Natural killer cell (primary cell): ENCODE results near the gene TOLLIP. TPM values are rescaled to one million over a fixed set of nuclear protein-coding genes. Genes with fewer than 3 reads are reported as not detected.

ENCODE experiments used
- ATAC-seq, 3 donors: fragments of 150-1000 bp in 2 of 3; fragments of 200-7000 bp in 1 of 3; cut with Tn5 transposase; 1 replicate in 1 of 3; 2 replicates in 2 of 3; pipeline ENCODE4 v1.10.0; 2021; ENCODE audit warnings: mild to moderate bottlenecking in 2 of 3, moderate library complexity in 2 of 3
- DNase-seq, 2 donors: peaks; one replicate each; pipeline versions ENCODE4 v3.0.0 to v3.0.0-alpha.2; 2013 to 2021; ENCODE audit warnings: mixed read lengths in 1 of 2
- H3K27ac ChIP-seq: one replicate; pipeline ENCODE4 v1.5.1; 2013; ENCODE audit warnings: mild to moderate bottlenecking, low read length
- H3K27me3 ChIP-seq: one replicate; pipeline ENCODE4 v1.6.1; 2013; ENCODE audit warnings: low read length; ENCODE audit not compliant: control insufficient read depth, insufficient read depth
- H3K36me3 ChIP-seq: one replicate; pipeline ENCODE4 v1.6.1; 2013; ENCODE audit warnings: low read length; ENCODE audit not compliant: control insufficient read depth, insufficient read depth
- H3K4me1 ChIP-seq: one replicate; pipeline ENCODE4 v1.6.1; 2013; ENCODE audit warnings: low read length; ENCODE audit not compliant: control insufficient read depth, insufficient read depth
- H3K4me3 ChIP-seq: one replicate; pipeline ENCODE4 v1.5.1; 2013; ENCODE audit warnings: low read length
- H3K9me3 ChIP-seq: one replicate; pipeline ENCODE4 v1.6.1; 2013; ENCODE audit warnings: low read length; ENCODE audit not compliant: control insufficient read depth, insufficient read depth
- H3K27ac Mint-ChIP-seq, 2 donors: one replicate each; pipeline ENCODE4 v1.8.0; 2022; ENCODE audit warnings: mild to moderate bottlenecking in 2 of 2, mixed read lengths in 2 of 2, moderate library complexity in 1 of 2
- H3K27me3 Mint-ChIP-seq, 2 donors: one replicate each; pipeline ENCODE4 v1.8.0; 2022; ENCODE audit warnings: low read depth in 2 of 2, mixed read lengths in 2 of 2
- H3K36me3 Mint-ChIP-seq: one replicate; pipeline ENCODE4 v1.8.0; 2022; ENCODE audit warnings: mixed read lengths
- H3K4me1 Mint-ChIP-seq, 2 donors: one replicate each; pipeline ENCODE4 v1.8.0; 2022; ENCODE audit warnings: mixed read lengths in 2 of 2
- H3K4me3 Mint-ChIP-seq: one replicate; pipeline ENCODE4 v1.8.0; 2022; ENCODE audit warnings: mild to moderate bottlenecking, moderate library complexity, mixed read lengths
- H3K9me3 Mint-ChIP-seq, 2 donors: one replicate each; pipeline ENCODE4 v1.8.0; 2022; ENCODE audit warnings: mixed read lengths in 2 of 2
- WGBS: methylation state at CpG from one replicate; pipeline ENCODE4 v1.1.7; 2013; ENCODE audit warnings: missing lambda C conversion rate; ENCODE audit not compliant: insufficient coverage; 5-methylcytosine and 5-hydroxymethylcytosine counted together
- intact Hi-C: fragments of 100-400 bp; cut with micrococcal nuclease; formaldehyde crosslinking; loops from one replicate; pipeline ENCODE4 v1.14.2; 2022
- total RNA-seq, 4 donors: library from RNA; stranded (reverse); fragments of 120-200 nt in 1 of 4; gene quantifications; one replicate each; pipeline versions ENCODE4 v1.2.3 to v1.2.4, GENCODE V29; 2013 to 2022
- TF ChIP-seq, protein P1 (sequence below): fragments of 200-600 bp; IDR thresholded peaks from one replicate; pipeline ENCODE4 v1.8.0; 2022; ENCODE audit warnings: antibody characterized with exemption

TOLLIP gene
- total RNA-seq, 3 donors from 2014 or later (not counting 1 experiment from before 2014, with no cell fraction given), result 49.3 to 61.8 (median 54.8) TPM

DNA sequence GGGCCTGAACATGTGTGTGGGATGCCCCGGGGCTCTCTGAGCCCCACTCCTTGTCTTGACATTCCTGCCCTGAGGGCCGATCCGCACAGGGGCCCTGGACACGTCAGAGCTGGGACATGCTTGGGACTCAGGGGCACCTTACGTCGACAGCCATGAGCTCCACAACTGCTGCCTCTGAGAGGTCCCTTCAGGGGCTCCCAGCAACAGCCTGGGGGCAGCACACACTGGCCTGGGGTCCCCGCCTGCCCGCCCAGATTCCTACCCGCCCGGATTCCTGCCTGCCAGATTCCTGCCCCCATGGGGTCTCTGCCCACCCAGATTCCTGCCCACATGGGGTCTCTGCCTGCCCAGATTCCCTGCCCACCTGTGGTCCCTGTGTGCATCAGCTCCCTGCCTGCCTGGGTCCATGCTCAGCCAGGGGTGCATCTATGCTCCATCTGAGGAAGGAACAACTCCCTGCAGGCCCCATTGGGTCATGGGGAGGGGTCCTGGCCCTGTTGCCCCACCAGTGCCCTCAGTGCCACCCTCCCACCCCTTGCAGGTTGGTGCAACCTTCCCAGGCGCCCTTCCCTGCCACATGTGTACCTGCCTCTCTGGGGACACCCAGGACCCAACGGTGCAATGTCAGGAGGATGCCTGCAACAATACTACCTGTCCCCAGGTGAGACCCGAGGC, 50.9 kb downstream of the TOLLIP start:
- intact Hi-C loops, result no loop called here

DNA sequence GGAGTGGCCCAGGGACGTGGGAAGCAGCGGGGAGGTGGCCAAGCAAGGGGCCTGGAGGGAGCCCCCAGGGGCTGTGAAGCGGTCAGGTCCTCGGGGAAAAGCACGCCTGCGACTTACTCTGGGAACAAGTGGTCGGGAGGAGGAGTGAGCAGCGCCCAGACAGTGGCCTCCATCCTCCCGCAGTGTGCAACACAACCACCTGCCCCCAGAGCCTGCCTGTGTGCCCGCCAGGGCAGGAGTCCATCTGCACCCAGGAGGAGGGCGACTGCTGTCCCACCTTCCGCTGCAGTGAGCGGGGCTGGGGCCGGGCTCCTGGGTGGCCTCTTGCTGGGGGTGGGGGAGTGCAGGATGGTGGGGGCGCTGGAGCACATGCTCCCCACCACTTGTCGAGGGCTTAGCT, 51.5 kb downstream of the TOLLIP start:
- intact Hi-C loops, result no loop called here
- no peaks in the 10 kb centered on the region for H3K9me3 Mint-ChIP-seq
- DNase-seq (no peak), ATAC-seq (no peak)
- WGBS, result 92% methylated on average over 16 of the region's 16 CpGs
- H3K36me3 ChIP-seq, result no peaks in the 10 kb centered on the region
- H3K4me1 Mint-ChIP-seq, result peaks cover 0 to 11% of the 10 kb centered on the region in 2 donors
- no peaks in the 10 kb centered on the region for H3K9me3 ChIP-seq
- no peaks in the 10 kb centered on the region for H3K36me3 Mint-ChIP-seq
- H3K27ac ChIP-seq, result no peak overlapping the region
- no peaks in the 10 kb centered on the region for H3K27me3 Mint-ChIP-seq
- no peak overlapping the region for H3K4me3 ChIP-seq
- H3K27ac Mint-ChIP-seq, result no peak overlapping the region
- TF ChIP-seq, protein P1, sequence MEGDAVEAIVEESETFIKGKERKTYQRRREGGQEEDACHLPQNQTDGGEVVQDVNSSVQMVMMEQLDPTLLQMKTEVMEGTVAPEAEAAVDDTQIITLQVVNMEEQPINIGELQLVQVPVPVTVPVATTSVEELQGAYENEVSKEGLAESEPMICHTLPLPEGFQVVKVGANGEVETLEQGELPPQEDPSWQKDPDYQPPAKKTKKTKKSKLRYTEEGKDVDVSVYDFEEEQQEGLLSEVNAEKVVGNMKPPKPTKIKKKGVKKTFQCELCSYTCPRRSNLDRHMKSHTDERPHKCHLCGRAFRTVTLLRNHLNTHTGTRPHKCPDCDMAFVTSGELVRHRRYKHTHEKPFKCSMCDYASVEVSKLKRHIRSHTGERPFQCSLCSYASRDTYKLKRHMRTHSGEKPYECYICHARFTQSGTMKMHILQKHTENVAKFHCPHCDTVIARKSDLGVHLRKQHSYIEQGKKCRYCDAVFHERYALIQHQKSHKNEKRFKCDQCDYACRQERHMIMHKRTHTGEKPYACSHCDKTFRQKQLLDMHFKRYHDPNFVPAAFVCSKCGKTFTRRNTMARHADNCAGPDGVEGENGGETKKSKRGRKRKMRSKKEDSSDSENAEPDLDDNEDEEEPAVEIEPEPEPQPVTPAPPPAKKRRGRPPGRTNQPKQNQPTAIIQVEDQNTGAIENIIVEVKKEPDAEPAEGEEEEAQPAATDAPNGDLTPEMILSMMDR, result no peak
- H3K27me3 ChIP-seq, result no peaks in the 10 kb centered on the region
- peaks cover 13% of the 10 kb centered on the region for H3K4me1 ChIP-seq
- H3K4me3 Mint-ChIP-seq, result no peak overlapping the region

More for the DNA sequence above, 50.9 kb downstream of the TOLLIP start:
- DNase-seq (no peak), ATAC-seq (no peak)
- Mint-ChIP-seq H3K27ac (no peak overlapping the region), H3K4me3 (no peak overlapping the region), H3K4me1 (peaks cover 0 to 11% of the 10 kb centered on the region in 2 donors), H3K27me3 (no peaks in the 10 kb centered on the region), H3K36me3 (no peaks in the 10 kb centered on the region), H3K9me3 (no peaks in the 10 kb centered on the region)
- Histone ChIP-seq H3K9me3 (no peaks in the 10 kb centered on the region), H3K27ac (no peak overlapping the region), H3K27me3 (no peaks in the 10 kb centered on the region), H3K4me1 (peaks cover 17% of the 10 kb centered on the region), H3K36me3 (no peaks in the 10 kb centered on the region), H3K4me3 (no peak overlapping the region)
- TF ChIP-seq, protein P1, result no peak
- WGBS, result 89% methylated on average over 13 of the region's 13 CpGs

GRCh38 chr11:1257366-1257765, 52.1 kb downstream of the TOLLIP start:
- Histone ChIP-seq H3K27ac (no peak overlapping the region), H3K9me3 (no peaks in the 10 kb centered on the region), H3K4me3 (no peak overlapping the region), H3K36me3 (no peaks in the 10 kb centered on the region), H3K4me1 (peaks cover 8% of the 10 kb centered on the region), H3K27me3 (no peaks in the 10 kb centered on the region)
- intact Hi-C loops, result no loop called here
- Mint-ChIP-seq H3K36me3 (no peaks in the 10 kb centered on the region), H3K4me3 (no peak overlapping the region), H3K9me3 (no peaks in the 10 kb centered on the region), H3K27me3 (no peaks in the 10 kb centered on the region), H3K27ac (no peak overlapping the region), H3K4me1 (peaks cover 0 to 5% of the 10 kb centered on the region in 2 donors)
- ATAC-seq, result no peak
- 94% methylated on average over 27 of the region's 27 CpGs for WGBS
- TF ChIP-seq, protein P1, result no peak
- no peak for DNase-seq
